Loucy (cell line): Measurements from ENCODE around the gene MACROD1.

ENCODE experiments used
- EZH2phosphoT487 ChIP-seq: fragments of 200-600 bp; IDR thresholded peaks from 2 replicates; pipeline ENCODE4 v1.6.1; 2018; ENCODE audit warnings: antibody characterized with exemption, mild to moderate bottlenecking, moderate library complexity, borderline replicate concordance
- TF ChIP-seq, protein P1 (sequence below): fragments of 200-600 bp; sonication (generic); conservative IDR thresholded peaks from 2 replicates; pipeline ENCODE4 v1.5.1; 2014; ENCODE audit warnings: mild to moderate bottlenecking, antibody characterized with exemption, low read length

DNA sequence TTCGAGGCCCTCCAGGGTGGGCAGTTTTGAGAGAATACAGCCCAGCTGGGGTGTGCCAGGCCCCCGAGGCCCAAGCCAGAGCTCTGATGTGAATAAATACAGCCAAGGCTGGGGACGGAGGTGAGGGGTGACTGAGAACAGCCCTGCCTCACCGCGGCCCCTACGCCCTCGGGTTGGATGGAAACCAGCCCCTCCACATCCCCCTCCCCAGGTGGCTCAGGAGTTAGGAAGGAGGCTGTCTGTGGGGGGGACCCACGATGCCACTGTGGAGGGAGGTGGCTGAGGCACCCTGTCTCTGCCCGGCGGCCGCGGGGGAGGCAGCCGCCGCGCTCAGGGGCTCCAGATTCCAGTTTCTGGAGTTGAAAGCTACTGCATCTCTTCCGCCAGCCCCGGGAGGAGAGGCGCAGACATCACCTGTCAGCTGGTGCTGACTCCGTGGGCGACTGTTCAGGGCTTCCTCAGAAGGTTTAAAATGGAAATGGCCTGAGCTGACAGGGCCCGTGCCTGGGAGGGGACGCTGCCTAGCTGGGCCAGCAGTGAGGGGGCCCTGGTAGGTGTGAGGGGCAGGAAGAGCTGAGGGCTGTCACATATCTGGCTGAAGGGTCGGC is 128.8 kb downstream of the MACROD1 start:
- TF ChIP-seq, protein P1, sequence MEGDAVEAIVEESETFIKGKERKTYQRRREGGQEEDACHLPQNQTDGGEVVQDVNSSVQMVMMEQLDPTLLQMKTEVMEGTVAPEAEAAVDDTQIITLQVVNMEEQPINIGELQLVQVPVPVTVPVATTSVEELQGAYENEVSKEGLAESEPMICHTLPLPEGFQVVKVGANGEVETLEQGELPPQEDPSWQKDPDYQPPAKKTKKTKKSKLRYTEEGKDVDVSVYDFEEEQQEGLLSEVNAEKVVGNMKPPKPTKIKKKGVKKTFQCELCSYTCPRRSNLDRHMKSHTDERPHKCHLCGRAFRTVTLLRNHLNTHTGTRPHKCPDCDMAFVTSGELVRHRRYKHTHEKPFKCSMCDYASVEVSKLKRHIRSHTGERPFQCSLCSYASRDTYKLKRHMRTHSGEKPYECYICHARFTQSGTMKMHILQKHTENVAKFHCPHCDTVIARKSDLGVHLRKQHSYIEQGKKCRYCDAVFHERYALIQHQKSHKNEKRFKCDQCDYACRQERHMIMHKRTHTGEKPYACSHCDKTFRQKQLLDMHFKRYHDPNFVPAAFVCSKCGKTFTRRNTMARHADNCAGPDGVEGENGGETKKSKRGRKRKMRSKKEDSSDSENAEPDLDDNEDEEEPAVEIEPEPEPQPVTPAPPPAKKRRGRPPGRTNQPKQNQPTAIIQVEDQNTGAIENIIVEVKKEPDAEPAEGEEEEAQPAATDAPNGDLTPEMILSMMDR, result no peak
- TF ChIP-seq EZH2phosphoT487, result no peak
